GM08714 (cell line): ENCODE results near the gene KRT7.

ENCODE experiments used
- H3K4me3 ChIP-seq: fragments of 200-500 bp; sonication (Bioruptor generic); 2 replicates; pipeline ENCODE4 v1.5.1; 2014; ENCODE audit warnings: mild to moderate bottlenecking, low read length, inconsistent platforms
- ZNF274 ChIP-seq: IDR thresholded peaks from 2 replicates; pipeline ENCODE4 v1.6.1; 2012; ENCODE audit warnings: mild to moderate bottlenecking, low read depth, low read length

KRT7 gene

DNA sequence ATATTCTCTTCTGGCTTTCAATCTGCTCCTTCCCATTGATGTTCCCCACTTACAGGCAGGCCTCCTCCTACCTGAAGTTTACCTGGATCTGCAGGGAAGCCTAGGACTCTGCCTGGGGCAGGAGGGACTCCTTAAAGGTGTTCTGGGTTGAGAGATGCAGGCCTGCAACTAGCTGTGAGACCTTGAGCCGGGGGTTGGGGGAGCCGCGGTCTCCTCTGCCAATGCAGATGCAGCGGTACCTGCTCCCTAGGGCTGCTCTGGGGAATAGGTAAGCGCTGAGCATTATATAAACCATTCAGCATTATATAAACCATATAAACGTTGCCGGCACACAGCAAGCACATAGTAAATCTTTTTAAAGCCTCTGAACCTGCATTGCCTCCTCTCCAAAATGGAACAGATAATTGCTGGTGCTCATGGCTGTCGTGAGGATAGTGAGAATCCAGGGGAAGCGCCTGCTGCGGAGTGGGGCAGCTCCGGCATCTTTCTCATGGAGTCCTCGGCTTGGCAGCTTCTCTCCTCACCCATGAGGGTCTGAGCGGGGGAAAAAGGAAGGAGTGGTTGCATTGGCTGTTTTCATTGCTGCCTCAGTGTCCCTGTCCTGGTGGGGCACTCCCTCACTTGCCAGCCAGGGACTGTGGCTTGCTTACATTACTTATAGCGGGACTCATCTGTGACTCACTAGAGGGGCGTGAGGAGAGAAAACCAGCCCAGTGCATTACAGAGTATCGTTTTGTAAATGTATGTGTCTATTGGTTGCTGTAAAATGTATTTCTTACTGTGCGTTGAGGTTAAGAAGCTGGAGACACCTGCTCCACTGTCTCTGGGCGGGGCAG is 28.7 kb upstream of the KRT7 start:
- TF ChIP-seq ZNF274 = no peak
- H3K4me3 ChIP-seq = no peak overlapping the region

DNA sequence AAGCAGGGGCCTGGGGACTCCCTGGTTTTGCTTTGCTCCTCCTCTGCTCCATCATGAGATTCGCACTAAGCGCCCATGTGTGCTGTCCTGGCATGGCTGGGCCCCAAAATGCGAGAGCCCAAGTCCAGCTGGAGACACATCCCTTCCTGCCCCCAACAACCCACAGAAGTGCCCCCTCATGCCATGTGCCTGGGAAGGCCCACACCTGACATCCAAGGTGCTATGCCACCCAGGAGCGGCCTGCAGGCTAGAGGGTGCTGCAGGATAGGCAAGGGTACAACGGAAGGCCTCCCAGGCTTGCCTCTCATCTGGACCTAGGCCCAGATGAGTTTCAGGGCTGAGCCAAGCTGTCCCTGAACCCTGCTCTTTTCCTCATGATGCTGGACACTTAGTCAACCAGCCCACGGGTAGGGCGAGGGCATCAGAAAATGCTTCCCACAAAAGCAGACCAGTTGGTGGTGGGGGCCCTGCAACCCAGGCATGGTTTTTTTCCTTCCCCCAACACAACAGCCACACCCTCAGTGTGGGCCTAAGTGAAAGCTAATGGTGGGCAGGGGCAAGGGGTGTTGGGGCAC is 28.0 kb upstream of the KRT7 start:
- no peak for TF ChIP-seq ZNF274
- H3K4me3 ChIP-seq = no peak overlapping the region

- H3K4me3 ChIP-seq = no peak overlapping the region
- TF ChIP-seq ZNF274 = no peak
These were observed 27.3 kb upstream of the KRT7 start for GRCh38 chr12:52205612-52206303.

GRCh38 chr12:52206304-52207040 is 26.6 kb upstream of the KRT7 start:
- no peak for TF ChIP-seq ZNF274

GRCh38 chr12:52207106-52207505 is 25.9 kb upstream of the KRT7 start:
- no peak overlapping the region for H3K4me3 ChIP-seq
- no peak for TF ChIP-seq ZNF274

More at GRCh38 chr12:52206304-52207040, 26.6 kb upstream of the KRT7 start:
- H3K4me3 ChIP-seq = no peak overlapping the region

DNA sequence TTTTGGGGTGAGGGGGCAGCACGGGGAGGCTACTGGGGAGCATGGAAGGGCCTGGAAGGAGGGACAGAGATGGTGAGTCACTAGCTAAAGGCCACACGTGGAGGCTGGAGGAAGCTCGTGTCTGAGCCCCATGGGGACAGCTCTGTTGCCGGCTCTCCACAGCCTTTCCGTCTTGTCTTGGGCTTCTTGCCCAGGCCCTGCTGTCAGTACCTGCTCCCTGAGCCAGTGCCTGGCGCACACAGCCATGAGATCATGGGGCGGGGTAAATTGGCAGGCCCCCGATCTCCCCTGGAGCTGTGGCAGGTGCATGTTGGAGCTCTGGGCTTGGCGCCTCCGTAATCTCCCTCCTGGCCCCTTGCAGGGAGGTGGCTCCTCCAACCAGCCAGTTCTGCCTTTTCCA is 25.1 kb upstream of the KRT7 start:
- H3K4me3 ChIP-seq = no peak overlapping the region
- no peak for TF ChIP-seq ZNF274

DNA sequence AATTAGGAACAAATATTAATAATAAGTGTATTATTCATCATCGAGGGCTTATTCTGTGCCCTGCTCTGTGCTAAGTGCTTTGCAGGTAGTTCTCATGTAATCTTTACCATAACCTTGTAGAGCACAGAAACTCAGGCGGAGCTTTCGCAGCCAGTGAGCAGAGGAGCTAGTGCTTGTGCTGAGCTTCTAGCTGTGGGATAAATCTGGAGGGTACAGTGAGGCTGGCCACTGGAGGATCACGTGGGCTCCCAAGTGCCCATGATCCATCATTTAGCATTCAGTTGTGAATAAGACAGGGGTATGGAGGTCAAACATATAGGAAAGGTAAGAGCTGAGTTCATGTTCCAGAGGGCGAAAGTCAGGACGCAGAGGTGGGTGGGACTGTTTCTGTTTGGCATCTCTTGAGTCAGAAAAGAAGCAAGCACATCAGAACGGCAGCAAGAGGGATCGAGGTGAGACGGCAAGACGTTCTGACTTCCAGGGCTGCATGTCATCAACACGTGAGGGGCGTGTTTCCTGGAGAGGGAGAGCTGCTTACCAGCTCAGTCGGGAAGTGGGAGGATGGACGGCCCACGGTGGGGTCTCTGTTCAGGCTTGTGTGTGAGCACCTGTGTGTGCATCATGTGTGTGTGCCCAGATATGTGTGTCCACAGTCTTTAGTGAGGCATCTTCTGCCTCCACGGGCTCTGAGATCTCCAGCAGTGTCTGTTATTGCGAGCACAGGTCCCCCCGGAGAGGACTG is 24.4 kb upstream of the KRT7 start:
- no peak overlapping the region for H3K4me3 ChIP-seq
- TF ChIP-seq ZNF274 = no peak

- no peak overlapping the region for H3K4me3 ChIP-seq
- no peak for TF ChIP-seq ZNF274
These were observed 23.7 kb upstream of the KRT7 start for GRCh38 chr12:52209321-52209720.

GRCh38 chr12:52210186-52210924 is 22.7 kb upstream of the KRT7 start:
- no peak for TF ChIP-seq ZNF274
- no peak overlapping the region for H3K4me3 ChIP-seq

- no peak for TF ChIP-seq ZNF274
- H3K4me3 ChIP-seq = no peak overlapping the region
These were observed 22.0 kb upstream of the KRT7 start for GRCh38 chr12:52210925-52211650.

DNA sequence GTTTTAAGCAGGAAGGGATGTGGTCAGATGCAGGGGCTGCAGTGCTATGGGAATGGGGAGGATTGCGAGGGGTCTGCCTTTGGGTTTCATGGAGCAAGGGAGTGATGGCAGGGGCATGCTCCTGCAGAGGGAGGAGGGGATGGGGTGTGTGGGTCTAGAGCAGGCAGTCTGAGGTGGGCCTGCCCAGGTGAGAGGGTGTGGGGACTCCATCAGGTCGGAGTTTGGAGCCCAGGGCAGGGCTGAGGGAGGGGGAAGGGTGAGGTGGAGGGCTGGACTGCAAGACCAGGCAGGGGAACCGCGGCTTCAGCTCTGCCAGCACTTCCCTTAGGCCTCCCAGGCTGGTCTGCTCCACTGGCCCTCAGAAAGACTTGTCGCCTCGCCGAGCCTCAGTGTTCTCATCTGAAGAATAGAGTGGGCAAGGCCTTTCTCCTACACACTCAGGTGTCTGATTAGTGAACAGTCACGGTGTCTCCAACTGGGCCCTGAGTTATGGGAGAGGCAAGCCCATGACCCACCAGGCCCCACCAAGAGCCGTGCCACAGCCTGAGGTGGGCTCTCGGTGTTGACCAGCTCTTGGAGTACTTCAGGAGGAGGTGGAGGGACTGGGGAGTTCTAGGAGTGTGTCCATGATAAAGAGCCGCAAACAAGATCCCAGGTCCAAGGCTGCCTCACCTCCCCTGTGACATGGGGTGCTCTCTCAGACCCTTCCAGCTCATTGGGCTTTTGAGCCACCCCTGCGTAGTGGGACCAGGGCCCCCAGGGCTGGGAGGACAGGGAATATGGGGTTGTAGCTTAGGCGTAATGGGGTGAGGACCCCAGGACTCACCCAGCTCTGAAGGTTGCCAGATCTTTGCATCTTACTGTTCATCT is 21.1 kb upstream of the KRT7 start:
- TF ChIP-seq ZNF274 = no peak
- H3K4me3 ChIP-seq = no peak overlapping the region
